ENCODE measurements around the gene TUBA4A.

TUBA4A gene

DNA sequence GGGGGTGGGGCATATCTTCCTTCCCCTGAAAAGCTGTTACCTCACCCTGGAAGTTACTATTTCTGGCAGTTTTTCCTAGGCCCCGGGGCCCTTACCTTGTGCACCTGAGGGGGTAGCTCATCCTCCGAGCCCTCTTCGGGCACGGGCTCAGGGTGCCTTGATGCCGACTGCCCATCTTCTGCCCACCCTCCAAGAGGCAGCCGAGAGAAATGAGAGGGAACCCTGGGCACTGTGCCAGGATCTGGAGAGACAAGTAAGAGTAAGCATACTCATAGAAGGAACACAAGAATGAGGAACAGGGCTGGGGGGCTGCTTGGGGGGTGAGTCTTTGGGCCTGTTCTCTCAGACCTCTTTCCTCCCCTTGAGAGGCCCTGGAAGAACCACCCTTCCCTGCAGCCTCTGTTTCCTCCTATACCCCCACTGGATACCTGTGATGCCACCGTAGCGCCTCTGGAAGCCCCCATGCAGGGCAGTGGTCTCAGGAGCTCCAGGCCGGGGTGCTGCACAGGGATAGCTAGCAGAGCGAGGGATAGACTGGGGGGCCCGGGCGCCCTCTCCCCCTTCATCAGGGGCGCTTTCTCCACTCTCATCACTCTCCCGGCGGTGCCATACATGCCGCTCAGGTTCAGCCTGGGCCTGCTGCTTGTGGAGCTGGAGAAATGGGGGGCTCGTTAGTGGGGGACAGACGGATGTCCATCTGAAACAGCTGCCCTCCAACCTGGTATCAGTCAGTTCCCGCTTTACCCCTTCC lies 32.9 kb downstream of the TUBA4A start:
- TF ChIP-seq, protein P1, sequence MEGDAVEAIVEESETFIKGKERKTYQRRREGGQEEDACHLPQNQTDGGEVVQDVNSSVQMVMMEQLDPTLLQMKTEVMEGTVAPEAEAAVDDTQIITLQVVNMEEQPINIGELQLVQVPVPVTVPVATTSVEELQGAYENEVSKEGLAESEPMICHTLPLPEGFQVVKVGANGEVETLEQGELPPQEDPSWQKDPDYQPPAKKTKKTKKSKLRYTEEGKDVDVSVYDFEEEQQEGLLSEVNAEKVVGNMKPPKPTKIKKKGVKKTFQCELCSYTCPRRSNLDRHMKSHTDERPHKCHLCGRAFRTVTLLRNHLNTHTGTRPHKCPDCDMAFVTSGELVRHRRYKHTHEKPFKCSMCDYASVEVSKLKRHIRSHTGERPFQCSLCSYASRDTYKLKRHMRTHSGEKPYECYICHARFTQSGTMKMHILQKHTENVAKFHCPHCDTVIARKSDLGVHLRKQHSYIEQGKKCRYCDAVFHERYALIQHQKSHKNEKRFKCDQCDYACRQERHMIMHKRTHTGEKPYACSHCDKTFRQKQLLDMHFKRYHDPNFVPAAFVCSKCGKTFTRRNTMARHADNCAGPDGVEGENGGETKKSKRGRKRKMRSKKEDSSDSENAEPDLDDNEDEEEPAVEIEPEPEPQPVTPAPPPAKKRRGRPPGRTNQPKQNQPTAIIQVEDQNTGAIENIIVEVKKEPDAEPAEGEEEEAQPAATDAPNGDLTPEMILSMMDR (IDR thresholded peaks at IDR 0.05), result no peak

- TF ChIP-seq, protein P1 (IDR thresholded peaks at IDR 0.05), result no peak
These were observed 33.8 kb downstream of the TUBA4A start for GRCh38 chr2:219219784-219220532.

GRCh38 chr2:219218732-219219701 lies 34.7 kb downstream of the TUBA4A start, which contains the start of gene ABCB6:
TSS of gene ABCB6 (minus strand) at chr2:219218958. CDS start at chr2:219218673, 285 bp downstream.
- TF ChIP-seq, protein P1 (IDR thresholded peaks at IDR 0.05), result no peak

DNA sequence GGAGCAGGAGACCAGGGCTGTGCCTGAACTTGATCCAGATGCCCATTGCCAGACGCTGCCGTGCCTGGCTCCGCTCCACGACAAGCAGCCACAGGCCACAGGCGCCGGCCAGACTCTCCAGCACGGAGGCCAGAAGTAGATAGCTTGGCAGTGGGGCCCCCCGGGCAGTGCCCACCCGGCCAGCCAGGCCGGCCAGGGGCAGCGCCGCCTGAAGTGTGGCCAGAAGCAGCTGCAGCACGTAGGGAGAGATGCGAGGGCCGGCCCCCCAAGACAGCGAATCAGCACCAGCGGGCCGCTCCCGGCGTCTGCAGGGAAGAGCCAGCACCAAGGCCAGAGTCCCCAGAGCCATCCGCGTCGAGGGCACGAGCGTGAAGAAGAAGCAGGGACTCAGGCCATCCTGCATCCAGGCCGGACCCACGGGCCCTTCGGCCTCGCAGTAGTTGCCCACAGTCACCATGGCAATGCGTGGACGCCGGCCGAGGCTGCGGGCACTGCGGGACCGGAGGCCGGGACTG lies 35.4 kb downstream of the TUBA4A start:
- TF ChIP-seq, protein P1 (IDR thresholded peaks at IDR 0.05), result no peak

- TF ChIP-seq, protein P1 (IDR thresholded peaks at IDR 0.05), result no peak
These were observed 37.2 kb downstream of the TUBA4A start for GRCh38 chr2:219216535-219216915.

GRCh38 chr2:219215871-219216534 lies 37.7 kb downstream of the TUBA4A start:
- TF ChIP-seq, protein P1 (IDR thresholded peaks at IDR 0.05), result no peak
